Measurements from ENCODE around the gene HCLS1.

GRCh38 chr3:121663171-121663847 lies 2.6 kb upstream of the HCLS1 start:
- TF ChIP-seq REST (IDR thresholded peaks at IDR 0.05; ENCODE audit: borderline replicate concordance) (no peak), REST (CRISPR knock-in tag; IDR thresholded peaks at IDR 0.05; ENCODE audit: low read depth) (no peak), CTCF (IDR thresholded peaks at IDR 0.05 in 2 of 3, conservative IDR thresholded peaks at IDR 0.05 in 1 of 3; ENCODE audit: insufficient read depth in 2 of 3, low read depth in 1 of 3, low read length in 3 of 3) (no peak), HDAC2 (IDR thresholded peaks at IDR 0.05) (no peak), TCF3 (CRISPR knock-in tag; IDR thresholded peaks at IDR 0.05) (no peak), ELK1 (CRISPR knock-in tag; IDR thresholded peaks at IDR 0.05) (no peak), ZNF785 (CRISPR knock-in tag; IDR thresholded peaks at IDR 0.05) (no peak), JUN (IDR thresholded peaks at IDR 0.05; ENCODE audit: borderline replicate concordance, low read depth, low read length) (no peak), JUN (CRISPR knock-in tag; IDR thresholded peaks at IDR 0.05; ENCODE audit: borderline replicate concordance) (no peak), ATF6 (CRISPR knock-in tag; IDR thresholded peaks at IDR 0.05) (no peak), ZBTB33 (CRISPR knock-in tag; IDR thresholded peaks at IDR 0.05) (no peak), NONO (IDR thresholded peaks at IDR 0.05; ENCODE audit: low read depth in 2 of 2, low read length in 1 of 2) (no peak), RB1 (IDR thresholded peaks at IDR 0.05; ENCODE audit: low read depth) (no peak), MLX (CRISPR knock-in tag; conservative IDR thresholded peaks at IDR 0.05) (no peak)
